GM18868 (cell line): ENCODE results near the gene CACNA1C.

Source experiments
- ATAC-seq: cut with Tn5 transposase; IDR thresholded peaks from one replicate; pipeline ENCODE4 v1.9.1; 2021; ENCODE audit warnings: mild to moderate bottlenecking, moderate library complexity; ENCODE audit not compliant: unreplicated experiment

The CACNA1C gene

GRCh38 chr12:2268471-2269286 lies 215.9 kb downstream of the CACNA1C start:
- ATAC-seq = no peak

DNA sequence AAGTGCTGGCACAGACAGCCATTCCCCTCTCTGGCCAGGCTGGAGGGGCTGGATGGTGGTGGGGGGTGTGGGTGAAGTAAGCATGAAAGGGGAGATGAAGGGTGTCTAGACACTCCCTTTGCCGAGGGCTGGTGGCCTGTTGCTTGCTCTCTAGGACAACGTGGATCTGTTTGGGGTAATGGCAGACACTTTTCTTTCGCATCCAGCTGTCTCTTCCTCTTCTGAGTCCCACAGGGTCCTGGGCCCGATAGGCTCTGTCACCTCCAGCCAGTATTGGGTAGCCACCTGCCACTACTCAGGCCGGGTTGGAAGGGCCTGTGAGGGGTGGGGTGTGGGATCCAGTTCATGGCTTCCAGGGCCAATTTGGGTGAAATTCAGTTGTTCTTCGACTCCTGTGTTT lies 218.1 kb downstream of the CACNA1C start:
- ATAC-seq = no peak

- ATAC-seq = no peak
These were observed 219.2 kb downstream of the CACNA1C start for GRCh38 chr12:2271961-2272360.

DNA sequence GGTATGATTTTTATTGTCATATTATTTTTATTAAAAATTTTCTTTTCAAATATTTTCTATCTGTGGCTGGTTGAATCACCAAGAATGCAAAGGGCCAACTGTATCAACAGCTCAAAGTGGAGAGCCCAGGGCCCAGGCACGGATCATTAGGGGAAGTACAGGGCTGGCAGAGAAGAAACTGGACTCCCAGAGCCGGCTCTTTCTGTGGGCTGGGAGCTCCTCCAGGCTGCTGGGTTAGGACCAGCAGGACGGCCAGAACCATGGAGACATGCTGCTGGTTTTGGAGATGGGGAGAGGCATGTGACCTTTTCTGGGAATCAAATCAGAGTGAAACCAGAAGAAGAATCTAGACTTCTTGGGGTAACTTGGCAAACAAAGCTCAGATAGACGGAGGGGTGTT lies 220.5 kb downstream of the CACNA1C start:
- ATAC-seq = no peak

- no peak for ATAC-seq
These were observed 221.0 kb downstream of the CACNA1C start for GRCh38 chr12:2273751-2274150.

- no peak for ATAC-seq
These were observed 221.9 kb downstream of the CACNA1C start for GRCh38 chr12:2274733-2275132.

- no peak for ATAC-seq
These were observed 223.7 kb downstream of the CACNA1C start for GRCh38 chr12:2276288-2277033.

DNA sequence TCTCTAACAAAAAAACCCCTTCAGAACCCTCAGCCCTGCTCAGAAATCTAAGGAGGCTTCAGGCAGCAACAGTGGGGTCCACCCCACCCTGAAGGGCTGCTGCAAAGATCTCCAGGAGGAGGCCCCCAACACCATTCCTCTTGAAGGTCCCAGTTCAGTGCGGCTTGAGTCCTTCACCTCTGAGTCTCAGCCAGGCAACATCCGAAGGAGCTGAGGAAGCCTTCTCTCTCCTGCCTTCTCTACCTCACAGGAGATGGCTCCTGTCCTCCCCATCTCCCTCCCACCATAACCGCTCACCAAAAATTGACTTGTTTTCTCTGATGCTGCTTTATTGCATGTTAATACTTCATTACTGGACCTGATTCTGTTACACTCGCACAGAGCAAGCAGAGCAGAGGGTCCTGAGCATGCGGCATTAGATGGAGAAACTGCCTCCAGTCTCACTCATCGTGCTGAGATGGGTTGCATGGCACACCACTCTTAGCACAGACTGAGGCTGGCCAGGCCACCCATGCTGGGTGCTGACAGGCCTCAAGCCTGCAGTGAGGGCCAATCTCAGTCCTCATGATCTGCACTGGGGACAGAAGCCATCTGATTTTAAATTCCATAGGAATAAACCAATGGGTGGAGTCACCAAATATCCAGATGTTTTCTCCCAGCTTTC lies 224.8 kb downstream of the CACNA1C start:
- no peak for ATAC-seq

DNA sequence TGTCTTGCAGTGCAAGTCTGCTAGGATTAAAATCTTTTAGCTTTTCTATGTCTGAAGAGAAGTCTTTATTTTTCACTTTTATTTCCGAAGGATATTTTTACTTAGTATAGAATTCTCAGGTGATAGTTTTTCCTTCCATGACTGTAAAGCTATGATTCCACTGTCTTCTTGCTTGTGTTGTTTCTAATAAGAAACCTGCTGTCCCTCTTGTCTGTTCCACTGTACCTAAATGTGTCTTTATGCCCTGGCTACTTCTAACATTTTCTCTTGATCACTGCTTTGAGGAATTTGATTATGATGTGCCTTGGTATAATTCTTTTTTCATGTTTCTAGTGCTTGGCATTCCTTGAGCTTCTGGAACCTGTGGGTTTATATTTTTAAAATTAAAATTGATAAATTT lies 228.7 kb downstream of the CACNA1C start:
- no peak for ATAC-seq

DNA sequence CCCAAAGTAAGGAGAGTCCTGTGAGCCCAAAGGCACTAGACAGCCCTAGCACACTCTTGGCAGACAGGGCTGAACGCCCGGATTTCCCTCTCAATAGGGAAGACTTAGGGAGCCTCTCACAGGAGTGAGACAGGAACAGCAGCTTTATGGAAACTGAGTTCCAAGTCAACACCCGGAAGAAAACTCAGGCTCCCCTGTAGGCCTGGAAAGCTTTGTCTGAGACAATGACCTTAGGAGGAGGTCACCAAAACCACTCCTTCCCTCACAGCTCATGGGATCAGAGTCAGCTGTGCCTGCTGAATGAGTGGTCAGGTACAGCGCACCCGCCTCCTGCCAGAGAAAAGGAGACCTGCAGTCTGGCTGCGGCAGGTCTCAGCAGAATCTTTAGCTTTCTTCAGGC lies 229.5 kb downstream of the CACNA1C start:
- no peak for ATAC-seq

DNA sequence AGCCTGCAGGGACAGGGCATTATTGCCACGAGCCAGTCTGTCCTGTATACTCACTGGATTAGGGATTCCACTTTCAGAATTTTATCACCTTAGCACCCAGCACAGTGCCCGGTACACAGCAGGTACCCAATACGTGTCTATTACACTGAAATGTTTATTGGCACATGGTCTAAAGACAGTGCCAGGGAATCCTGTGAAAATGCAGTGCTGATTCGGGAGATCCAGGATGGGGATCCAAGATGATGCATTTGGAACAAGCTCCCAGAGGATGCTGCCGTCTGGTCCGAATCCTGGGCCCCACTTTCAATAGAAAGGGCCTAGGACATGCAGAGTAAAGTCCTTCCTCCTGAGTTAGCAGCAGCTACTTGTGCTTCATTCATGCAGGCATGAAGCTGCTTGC lies 230.7 kb downstream of the CACNA1C start:
- no peak for ATAC-seq

- ATAC-seq = no peak
These were observed 231.1 kb downstream of the CACNA1C start for GRCh38 chr12:2283916-2284315.

DNA sequence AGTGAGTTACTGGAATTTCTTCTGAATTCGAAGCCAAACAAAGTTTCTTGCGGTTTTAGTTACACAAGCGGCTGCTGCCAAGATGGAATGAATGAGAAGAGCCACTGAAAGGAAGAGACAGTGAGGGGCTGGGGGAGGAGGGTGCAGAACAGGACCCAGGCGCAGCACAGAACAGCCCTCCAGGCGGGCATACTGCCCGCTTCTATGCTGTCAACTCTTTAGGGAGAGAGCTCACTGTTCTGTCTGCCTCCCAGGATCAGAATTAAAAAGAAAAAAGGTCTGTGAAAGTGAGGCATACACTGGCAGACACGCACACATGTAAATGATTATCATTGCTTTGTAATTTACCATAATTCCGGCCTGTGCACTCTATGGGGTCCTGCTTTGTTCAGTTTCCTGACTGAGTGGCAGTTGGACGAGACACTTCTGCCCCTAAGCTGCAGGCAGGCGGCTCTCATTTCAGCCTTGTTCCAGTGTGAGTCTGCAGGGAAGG lies 231.6 kb downstream of the CACNA1C start:
- ATAC-seq = no peak

DNA sequence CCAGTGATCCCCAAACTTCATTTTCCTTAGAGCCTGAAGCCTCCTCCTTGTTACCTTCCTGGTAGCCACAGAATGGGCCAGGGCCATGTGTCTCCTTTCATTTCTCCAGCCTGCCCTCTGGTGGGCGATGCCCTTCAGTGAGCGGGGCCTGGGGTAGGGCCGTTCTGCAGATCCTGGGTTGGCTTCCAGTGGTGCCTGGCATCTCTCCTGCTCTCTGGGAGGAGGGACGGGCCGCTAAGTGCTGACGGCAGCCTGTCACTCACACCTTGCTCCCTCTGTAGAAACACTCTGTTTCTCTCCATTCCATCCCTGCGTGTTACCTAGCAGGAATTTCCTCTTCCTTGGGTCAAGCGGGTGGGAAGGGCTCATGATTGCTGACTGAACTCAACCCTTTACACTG lies 232.1 kb downstream of the CACNA1C start:
- ATAC-seq = no peak

DNA sequence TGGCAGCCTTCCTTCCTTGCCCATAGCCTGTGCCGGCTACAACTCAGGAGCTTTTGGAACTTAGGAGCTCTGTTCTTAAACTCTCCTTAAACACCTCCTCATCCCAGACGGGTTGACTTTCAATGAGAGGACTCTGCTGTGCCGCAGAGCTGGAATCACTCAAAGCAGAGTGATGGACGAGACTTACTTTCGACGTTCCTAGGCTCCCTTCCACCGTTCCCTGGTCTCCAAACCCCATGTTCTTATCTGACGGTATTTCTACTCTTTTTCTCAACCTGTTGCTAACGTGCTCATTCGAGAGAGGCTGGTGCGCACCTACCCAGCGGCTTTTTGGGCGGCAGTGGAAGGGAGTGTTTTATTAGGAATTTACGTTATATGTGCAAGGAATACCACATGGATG lies 232.7 kb downstream of the CACNA1C start:
- ATAC-seq = no peak

- no peak for ATAC-seq
These were observed 233.3 kb downstream of the CACNA1C start for GRCh38 chr12:2286047-2286446.

GRCh38 chr12:2286461-2287131 lies 233.8 kb downstream of the CACNA1C start:
- ATAC-seq = no peak

- ATAC-seq = no peak
These were observed 234.4 kb downstream of the CACNA1C start for GRCh38 chr12:2287151-2287550.

DNA sequence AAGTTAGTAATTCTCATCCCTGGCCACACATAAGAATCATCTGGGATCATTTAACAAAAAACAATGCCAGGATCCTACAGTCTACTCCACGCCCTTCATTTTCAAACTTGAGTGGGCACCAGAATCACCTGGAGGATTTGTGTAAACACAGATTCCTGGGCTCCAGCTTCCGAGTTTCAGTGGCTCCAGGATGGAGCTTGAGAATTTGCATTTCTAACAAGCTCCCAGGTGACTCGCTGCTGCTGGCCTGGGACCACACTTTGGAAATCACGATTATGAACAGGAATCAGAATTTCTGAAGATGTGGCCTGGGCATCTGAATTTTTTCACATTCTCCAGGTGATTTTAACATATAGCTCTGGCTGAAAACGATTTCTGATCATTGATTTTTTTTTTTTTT lies 234.8 kb downstream of the CACNA1C start:
- ATAC-seq = no peak

DNA sequence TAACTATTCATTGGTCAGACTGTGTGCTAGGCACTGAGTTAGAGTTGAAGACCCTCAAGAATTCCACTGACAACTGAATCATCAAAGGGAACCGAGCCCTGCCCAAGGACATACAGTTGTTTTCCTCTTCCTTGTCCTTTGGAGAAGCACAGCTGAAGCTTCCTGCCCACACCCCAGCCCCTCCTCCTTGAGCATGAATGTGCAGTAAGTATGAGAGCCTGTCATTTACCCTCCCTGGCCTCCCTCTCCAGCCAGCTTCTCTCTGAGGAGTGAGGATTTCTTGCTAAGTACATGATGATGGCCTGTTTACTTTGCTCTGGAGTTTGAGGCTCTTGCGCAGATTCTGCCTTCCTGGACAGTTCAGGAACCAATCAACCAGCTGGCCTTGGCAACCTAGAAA lies 235.2 kb downstream of the CACNA1C start:
- ATAC-seq = no peak

DNA sequence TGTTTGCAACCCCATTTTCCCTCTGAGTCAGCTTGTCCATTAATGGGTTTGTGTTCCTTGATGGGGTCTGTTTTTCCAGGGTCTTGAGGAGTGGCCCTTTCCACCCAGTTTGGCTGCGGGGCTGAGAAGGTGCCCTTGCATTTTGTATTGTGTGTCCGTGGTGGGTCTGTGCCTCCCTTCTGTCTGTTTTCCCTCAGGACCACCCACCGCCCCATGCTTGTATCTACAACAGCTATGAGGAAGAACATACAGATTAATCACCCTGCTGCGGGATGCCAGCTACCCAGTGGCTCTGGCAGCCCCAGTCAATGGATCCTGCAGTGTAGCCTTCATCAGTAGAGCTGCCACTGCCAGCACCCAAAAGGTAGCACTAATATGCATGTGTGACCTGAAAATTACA lies 235.7 kb downstream of the CACNA1C start:
- ATAC-seq = no peak
